GM18499 (cell line): ENCODE measurements around the gene CNKSR3.

ENCODE experiments used
- ATAC-seq: cut with Tn5 transposase; IDR thresholded peaks from one replicate; pipeline ENCODE4 v1.9.1; 2021; ENCODE audit warnings: moderate number of reproducible peaks; ENCODE audit not compliant: insufficient read depth, unreplicated experiment

Gene CNKSR3

GRCh38 chr6:154359161-154359574, 151.3 kb downstream of the CNKSR3 start:
- ATAC-seq: no peak

- no peak for ATAC-seq
These were observed 152.4 kb downstream of the CNKSR3 start for GRCh38 chr6:154358019-154358545.

GRCh38 chr6:154356690-154357089, 153.8 kb downstream of the CNKSR3 start, which contains the start of gene IPCEF1:
Gene IPCEF1, minus strand, starts transcription at chr6:154356803. Its CDS starts 90,856 bp downstream, at chr6:154265947.
- ATAC-seq: no peak

- no peak for ATAC-seq
These were observed 154.4 kb downstream of the CNKSR3 start for GRCh38 chr6:154356113-154356512.

- no peak for ATAC-seq
These were observed 156.2 kb downstream of the CNKSR3 start for GRCh38 chr6:154354265-154354777.

- ATAC-seq: no peak
These were observed 156.9 kb downstream of the CNKSR3 start for GRCh38 chr6:154353626-154354025.

- ATAC-seq: peak; percentile 70
These were observed 157.4 kb downstream of the CNKSR3 start for GRCh38 chr6:154352898-154353585.

- no peak for ATAC-seq
These were observed 160.2 kb downstream of the CNKSR3 start for GRCh38 chr6:154350293-154350692.

GRCh38 chr6:154347981-154348380, 162.5 kb downstream of the CNKSR3 start:
- ATAC-seq: no peak

- no peak for ATAC-seq
These were observed 164.7 kb downstream of the CNKSR3 start for GRCh38 chr6:154345811-154346210.

- ATAC-seq: no peak
These were observed 166.8 kb downstream of the CNKSR3 start for GRCh38 chr6:154343473-154344308.

GRCh38 chr6:154341871-154342270, 168.6 kb downstream of the CNKSR3 start:
- ATAC-seq: no peak

- ATAC-seq: no peak
These were observed 169.1 kb downstream of the CNKSR3 start for GRCh38 chr6:154341336-154341735.
